Endothelial cell of umbilical vein (primary cell): ENCODE results near the gene USP6. TPM values are rescaled to one million over a fixed set of nuclear protein-coding genes. Genes with fewer than 3 reads are reported as not detected.

Source experiments
- BruUV-seq: library from RNA; stranded (reverse); fragments of 400-500 nt; replicated peaks from 2 replicates; lab custom pipeline; 2021; lab: Mats Ljungman, UMichigan
- CTCF ChIA-PET: fragments of 300-600, 350-600 bp; sonication (Branson Sonifier 250); formaldehyde crosslinking; loops from one replicate; lab custom pipeline; 2021; ENCODE audit warnings: antibody characterized with exemption, inconsistent platforms; lab: Charles Lee
- POLR2A ChIA-PET: fragments of 300-600, 350-600 bp; sonication (Branson Sonifier 250); formaldehyde crosslinking; loops from one replicate; lab custom pipeline; 2021; ENCODE audit warnings: antibody characterized with exemption, inconsistent platforms; lab: Charles Lee
- DNase-seq: peaks from one replicate; pipeline ENCODE4 v3.0.0-alpha.2; 2011; ENCODE audit warnings: low read depth, low spot score
- FAIRE-seq: peaks from 2 replicates; lab custom pipeline; 2011; peaks lifted over from hg19 to GRCh38; lab: Jason Lieb, UNC
- H2AFZ ChIP-seq: 2 replicates; pipeline ENCODE4 v1.6.0; 2012; ENCODE audit warnings: low read depth, low read length, control low read depth, inconsistent platforms
- H3K27ac ChIP-seq: 2 replicates; pipeline ENCODE4 v1.5.1; 2011; ENCODE audit warnings: low read depth, mild to moderate bottlenecking, control low read depth, low read length, moderate library complexity; ENCODE audit not compliant: insufficient read depth
- H3K27me3 ChIP-seq, 2 experiments: 2 replicates each; pipeline versions ENCODE4 v1.6.0 to v1.6.1; 2011; ENCODE audit warnings: low read length in 2 of 2, mixed read lengths in 1 of 2; ENCODE audit not compliant: control insufficient read depth in 2 of 2, insufficient read depth in 2 of 2
- H3K36me3 ChIP-seq, 2 experiments: 2 replicates in 1 of 2; 3 replicates in 1 of 2; pipeline ENCODE4 v1.5.1; 2011; ENCODE audit warnings: low read length in 2 of 2, mild to moderate bottlenecking in 1 of 2, moderate library complexity in 1 of 2; ENCODE audit not compliant: control insufficient read depth in 2 of 2, insufficient read depth in 2 of 2; ENCODE audit errors: extremely low read depth in 1 of 2
- H3K4me1 ChIP-seq: 3 replicates; pipeline ENCODE4 v1.5.1; 2011; ENCODE audit warnings: mild to moderate bottlenecking, low read length; ENCODE audit not compliant: control insufficient read depth, insufficient read depth; ENCODE audit errors: extremely low read depth
- H3K4me2 ChIP-seq: 2 replicates; pipeline ENCODE4 v1.6.1; 2011; ENCODE audit warnings: low read length, control low read depth, mixed read lengths; ENCODE audit not compliant: insufficient read depth
- H3K4me3 ChIP-seq, 3 experiments: fragments of 200-600 bp in 1 of 3; sonication (generic), shearing (Covaris generic) in 1 of 3; replicated peaks in 1 of 3; 2 replicates each; pipeline ENCODE4 v1.5.1; 2011 to 2016; ENCODE audit warnings: control low read depth in 3 of 3, low read length in 3 of 3, mild to moderate bottlenecking in 2 of 3, inconsistent platforms in 1 of 3, low read depth in 1 of 3, moderate library complexity in 1 of 3; ENCODE audit not compliant: insufficient read depth in 1 of 3
- H3K79me2 ChIP-seq: 2 replicates; pipeline ENCODE4 v1.6.0; 2012; ENCODE audit warnings: low read length, inconsistent platforms; ENCODE audit not compliant: control insufficient read depth, insufficient read depth
- H3K9ac ChIP-seq: replicated peaks from 2 replicates; pipeline ENCODE3; 2011; ENCODE audit warnings: low read length, control low read depth; ENCODE audit not compliant: insufficient read depth; ENCODE audit errors: extremely low read depth
- H3K9me1 ChIP-seq: replicated peaks from 3 replicates; pipeline ENCODE4 v1.6.0; 2011; ENCODE audit warnings: mild to moderate bottlenecking, low read length; ENCODE audit not compliant: control insufficient read depth, insufficient read depth; ENCODE audit errors: extremely low read depth
- H3K9me3 ChIP-seq: replicated peaks from 2 replicates; pipeline ENCODE4 v1.5.1; 2012; ENCODE audit warnings: low read length, inconsistent platforms; ENCODE audit not compliant: control insufficient read depth, insufficient read depth
- H4K20me1 ChIP-seq: replicated peaks from 2 replicates; pipeline ENCODE3; 2011; ENCODE audit warnings: mild to moderate bottlenecking, low read length; ENCODE audit not compliant: control insufficient read depth, insufficient read depth; ENCODE audit errors: extremely low read depth
- EZH2 ChIP-seq: IDR thresholded peaks from 2 replicates; pipeline ENCODE4 v1.6.1; 2012; ENCODE audit warnings: borderline replicate concordance, low read depth, mild to moderate bottlenecking, moderate library complexity, low read length, inconsistent platforms; ENCODE audit not compliant: severe bottlenecking
- FOS ChIP-seq: IDR thresholded peaks from 2 replicates; pipeline ENCODE4 v1.6.1; 2011; ENCODE audit warnings: mild to moderate bottlenecking, low read length, moderate library complexity, borderline replicate concordance; ENCODE audit not compliant: insufficient read depth
- GATA2 ChIP-seq: IDR thresholded peaks from 2 replicates; pipeline ENCODE4 v1.7.0; 2011; ENCODE audit warnings: low read depth, mild to moderate bottlenecking, moderate library complexity, mixed read lengths, low read length; ENCODE audit not compliant: insufficient read length, insufficient read depth
- JUN ChIP-seq: IDR thresholded peaks from 2 replicates; pipeline ENCODE4 v1.6.1; 2011; ENCODE audit warnings: borderline replicate concordance, low read depth; ENCODE audit not compliant: insufficient read length, insufficient read depth
- MYC ChIP-seq: IDR thresholded peaks from one replicate; pipeline ENCODE4 v1.6.1; 2011; ENCODE audit warnings: mild to moderate bottlenecking, low read depth, low read length
- POLR2A ChIP-seq: IDR thresholded peaks from 2 replicates; pipeline ENCODE4 v1.6.1; 2012; ENCODE audit warnings: low read depth, mild to moderate bottlenecking, control low read depth, low read length
- POLR2AphosphoS5 ChIP-seq: IDR thresholded peaks from 2 replicates; pipeline ENCODE4 v1.6.1; 2012; ENCODE audit warnings: low read depth, mild to moderate bottlenecking, control low read depth, low read length, moderate library complexity; ENCODE audit not compliant: insufficient read depth
- dilution Hi-C: fragments of 300-500 bp; cut with MboI; formaldehyde crosslinking; loops from one replicate; pipeline ENCODE4 v1.15.0; 2019; ENCODE audit warnings: low sequenced_read_pairs; ENCODE audit not compliant: extremely low pct_ligation_motif_present
- intact Hi-C: fragments of 100-400 bp; cut with micrococcal nuclease; formaldehyde crosslinking; loops from one replicate; pipeline ENCODE4 v1.10.0; 2022
- polyA plus RNA-seq, 4 experiments: library from polyadenylated mRNA; depleted of rRNA in 3 of 4; stranded (reverse) in 3 of 4; unstranded in 1 of 4; fragments of >200 nt; gene quantifications; 2 replicates each; pipeline versions ENCODE4 v1.2.1 to v1.2.3, GENCODE V29; 2011 to 2012; ENCODE audit warnings: missing spikeins in 1 of 4
- total RNA-seq: library from RNA; stranded (reverse); gene quantifications from 2 replicates; pipeline ENCODE4 v1.2.3, GENCODE V29; 2021
- TF ChIP-seq, protein P1 (sequence below): IDR thresholded peaks from 2 replicates; pipeline ENCODE4 v1.6.1; 2011; ENCODE audit not compliant: insufficient read depth, insufficient read length
- TF ChIP-seq, protein P2 (sequence below), 2 donors: IDR thresholded peaks; 1 replicate in 1 of 2; 2 replicates in 1 of 2; pipeline ENCODE4 v1.5.1; 2011; ENCODE audit warnings: low read length in 2 of 2, mild to moderate bottlenecking in 2 of 2, moderate library complexity in 2 of 2, control low read depth in 1 of 2, inconsistent platforms in 1 of 2, low read depth in 1 of 2; ENCODE audit not compliant: insufficient read depth in 1 of 2; ENCODE audit errors: extremely low read depth in 1 of 2

USP6 gene
- total and polyA plus RNA-seq, 2 donors (not counting 3 experiments of a cell fraction or from before 2014, with no cell fraction given) = under 0.01 to 0.15 TPM

DNA sequence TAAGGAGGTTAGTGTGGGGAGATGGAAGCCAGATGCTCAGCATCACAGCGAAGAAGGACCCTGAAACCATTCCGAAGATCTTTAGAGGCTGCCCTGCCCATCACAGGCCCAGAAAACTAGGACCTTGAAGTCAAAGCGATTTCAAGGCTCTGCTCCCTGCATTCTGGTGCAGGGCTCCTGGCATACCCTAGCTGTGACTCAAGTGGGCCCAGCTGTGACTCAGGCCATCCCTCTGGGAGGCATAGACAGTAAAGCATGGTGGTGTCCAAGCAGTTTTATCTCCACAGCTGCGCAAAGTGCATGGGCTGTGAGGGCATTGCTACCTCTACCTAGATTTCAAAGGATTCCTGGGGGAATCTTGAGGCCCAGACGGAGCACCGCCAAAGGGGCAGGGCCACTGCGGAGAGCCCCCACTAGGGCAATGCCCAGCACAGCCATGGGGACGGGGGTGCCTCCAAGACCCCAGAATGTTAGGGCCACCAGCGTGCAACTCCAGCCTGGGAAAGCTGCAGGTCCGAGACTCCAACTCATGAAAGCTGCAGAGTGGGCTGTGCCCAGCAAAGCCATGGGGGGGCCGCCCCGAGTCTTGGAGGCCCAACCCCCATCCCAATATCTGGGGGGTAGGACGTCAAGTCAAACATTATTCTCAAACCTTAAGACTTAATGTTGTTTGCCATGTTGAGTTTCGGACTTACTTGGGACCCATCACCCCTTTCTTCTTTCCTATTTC, 87.5 kb downstream of the USP6 start:
- intact Hi-C loops (no loop called here), dilution Hi-C loops (no loop called here)
- H3K4me1 ChIP-seq = no peaks in the 10 kb centered on the region
- no peak overlapping the region for H3K4me2 ChIP-seq
- H2AFZ ChIP-seq = no peak overlapping the region
- H3K9ac ChIP-seq = no peak overlapping the region
- DNase-seq = no peak
- FAIRE-seq = no peak
- ChIA-PET CTCF (interaction anchor here (1.1 kb wide), 1 partner anchor 38 kb away, joined by 3 read pairs; no protein-coding TSS in a partner anchor), POLR2A (no interaction called here)
- H4K20me1 ChIP-seq = no peaks in the 10 kb centered on the region
- TF ChIP-seq FOS = no peak
- no peak for TF ChIP-seq EZH2
- TF ChIP-seq, protein P1, sequence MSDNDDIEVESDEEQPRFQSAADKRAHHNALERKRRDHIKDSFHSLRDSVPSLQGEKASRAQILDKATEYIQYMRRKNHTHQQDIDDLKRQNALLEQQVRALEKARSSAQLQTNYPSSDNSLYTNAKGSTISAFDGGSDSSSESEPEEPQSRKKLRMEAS = no peak
- no peak for TF ChIP-seq GATA2
- no peak for TF ChIP-seq MYC
- TF ChIP-seq POLR2A = no peak
- TF ChIP-seq, protein P2, sequence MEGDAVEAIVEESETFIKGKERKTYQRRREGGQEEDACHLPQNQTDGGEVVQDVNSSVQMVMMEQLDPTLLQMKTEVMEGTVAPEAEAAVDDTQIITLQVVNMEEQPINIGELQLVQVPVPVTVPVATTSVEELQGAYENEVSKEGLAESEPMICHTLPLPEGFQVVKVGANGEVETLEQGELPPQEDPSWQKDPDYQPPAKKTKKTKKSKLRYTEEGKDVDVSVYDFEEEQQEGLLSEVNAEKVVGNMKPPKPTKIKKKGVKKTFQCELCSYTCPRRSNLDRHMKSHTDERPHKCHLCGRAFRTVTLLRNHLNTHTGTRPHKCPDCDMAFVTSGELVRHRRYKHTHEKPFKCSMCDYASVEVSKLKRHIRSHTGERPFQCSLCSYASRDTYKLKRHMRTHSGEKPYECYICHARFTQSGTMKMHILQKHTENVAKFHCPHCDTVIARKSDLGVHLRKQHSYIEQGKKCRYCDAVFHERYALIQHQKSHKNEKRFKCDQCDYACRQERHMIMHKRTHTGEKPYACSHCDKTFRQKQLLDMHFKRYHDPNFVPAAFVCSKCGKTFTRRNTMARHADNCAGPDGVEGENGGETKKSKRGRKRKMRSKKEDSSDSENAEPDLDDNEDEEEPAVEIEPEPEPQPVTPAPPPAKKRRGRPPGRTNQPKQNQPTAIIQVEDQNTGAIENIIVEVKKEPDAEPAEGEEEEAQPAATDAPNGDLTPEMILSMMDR (IDR thresholded peaks at IDR 0.05; ENCODE audit: extremely low read depth in 1 of 2, insufficient read depth in 1 of 2, low read depth in 1 of 2, low read length in 2 of 2) = no peak
- TF ChIP-seq POLR2AphosphoS5 = no peak
- TF ChIP-seq JUN = no peak
- no peak overlapping the region for H3K27ac ChIP-seq
- H3K36me3 ChIP-seq = no peaks in the 10 kb centered on the region
- H3K27me3 ChIP-seq = no peaks in the 10 kb centered on the region
- H3K9me3 ChIP-seq = no peaks in the 10 kb centered on the region
- no peak overlapping the region for H3K4me3 ChIP-seq
- BruUV-seq = no TSS peak
- H3K9me1 ChIP-seq = no peaks in the 10 kb centered on the region
- no peaks in the 10 kb centered on the region for H3K79me2 ChIP-seq
